GM06990 (cell line): ENCODE results near the gene GRIN3A.

ENCODE experiments used
- DNase-seq: peaks from one replicate; pipeline ENCODE4 v3.0.0-alpha.2; 2011; ENCODE audit not compliant: insufficient read length; ENCODE audit errors: extremely low read depth
- H3K27me3 ChIP-seq: replicated peaks from 2 replicates; pipeline ENCODE4 v1.6.0; 2011; ENCODE audit warnings: low read length; ENCODE audit not compliant: control insufficient read depth, insufficient read depth
- H3K36me3 ChIP-seq: 2 replicates; pipeline ENCODE4 v1.5.1; 2011; ENCODE audit warnings: low read length; ENCODE audit not compliant: control insufficient read depth, insufficient read depth
- H3K4me3 ChIP-seq: replicated peaks from 2 replicates; pipeline ENCODE4 v1.5.1; 2011; ENCODE audit warnings: low read depth, mild to moderate bottlenecking, control low read depth, low read length
- TF ChIP-seq, protein P1 (sequence below): IDR thresholded peaks from 2 replicates; pipeline ENCODE4 v1.5.1; 2011; ENCODE audit warnings: low read length, control low read depth, mild to moderate bottlenecking, inconsistent platforms; ENCODE audit not compliant: insufficient read depth, poor library complexity, severe bottlenecking

GRIN3A gene

GRCh38 chr9:101536351-101536750 is 202.1 kb downstream of the GRIN3A start:
- H3K27me3 ChIP-seq: no peaks in the 10 kb centered on the region
- TF ChIP-seq, protein P1, sequence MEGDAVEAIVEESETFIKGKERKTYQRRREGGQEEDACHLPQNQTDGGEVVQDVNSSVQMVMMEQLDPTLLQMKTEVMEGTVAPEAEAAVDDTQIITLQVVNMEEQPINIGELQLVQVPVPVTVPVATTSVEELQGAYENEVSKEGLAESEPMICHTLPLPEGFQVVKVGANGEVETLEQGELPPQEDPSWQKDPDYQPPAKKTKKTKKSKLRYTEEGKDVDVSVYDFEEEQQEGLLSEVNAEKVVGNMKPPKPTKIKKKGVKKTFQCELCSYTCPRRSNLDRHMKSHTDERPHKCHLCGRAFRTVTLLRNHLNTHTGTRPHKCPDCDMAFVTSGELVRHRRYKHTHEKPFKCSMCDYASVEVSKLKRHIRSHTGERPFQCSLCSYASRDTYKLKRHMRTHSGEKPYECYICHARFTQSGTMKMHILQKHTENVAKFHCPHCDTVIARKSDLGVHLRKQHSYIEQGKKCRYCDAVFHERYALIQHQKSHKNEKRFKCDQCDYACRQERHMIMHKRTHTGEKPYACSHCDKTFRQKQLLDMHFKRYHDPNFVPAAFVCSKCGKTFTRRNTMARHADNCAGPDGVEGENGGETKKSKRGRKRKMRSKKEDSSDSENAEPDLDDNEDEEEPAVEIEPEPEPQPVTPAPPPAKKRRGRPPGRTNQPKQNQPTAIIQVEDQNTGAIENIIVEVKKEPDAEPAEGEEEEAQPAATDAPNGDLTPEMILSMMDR: no peak
- no peaks in the 10 kb centered on the region; the same call in none of the 2 replicates for H3K36me3 ChIP-seq
- DNase-seq: no peak
- no peak overlapping the region for H3K4me3 ChIP-seq

GRCh38 chr9:101533334-101534204 is 204.9 kb downstream of the GRIN3A start, which contains the start of gene RNF20:
Gene RNF20 (plus strand): TSS chr9:101533853. CDS start chr9:101535424, 1,571 bp downstream.
- Histone ChIP-seq H3K36me3 (no peaks in the 10 kb centered on the region; the same call in none of the 2 replicates), H3K4me3 (peak within 1 kb of the TSS; percentile 83), H3K27me3 (no peaks in the 10 kb centered on the region)
- peak; percentile 96 for DNase-seq
- TF ChIP-seq, protein P1: no peak

DNA sequence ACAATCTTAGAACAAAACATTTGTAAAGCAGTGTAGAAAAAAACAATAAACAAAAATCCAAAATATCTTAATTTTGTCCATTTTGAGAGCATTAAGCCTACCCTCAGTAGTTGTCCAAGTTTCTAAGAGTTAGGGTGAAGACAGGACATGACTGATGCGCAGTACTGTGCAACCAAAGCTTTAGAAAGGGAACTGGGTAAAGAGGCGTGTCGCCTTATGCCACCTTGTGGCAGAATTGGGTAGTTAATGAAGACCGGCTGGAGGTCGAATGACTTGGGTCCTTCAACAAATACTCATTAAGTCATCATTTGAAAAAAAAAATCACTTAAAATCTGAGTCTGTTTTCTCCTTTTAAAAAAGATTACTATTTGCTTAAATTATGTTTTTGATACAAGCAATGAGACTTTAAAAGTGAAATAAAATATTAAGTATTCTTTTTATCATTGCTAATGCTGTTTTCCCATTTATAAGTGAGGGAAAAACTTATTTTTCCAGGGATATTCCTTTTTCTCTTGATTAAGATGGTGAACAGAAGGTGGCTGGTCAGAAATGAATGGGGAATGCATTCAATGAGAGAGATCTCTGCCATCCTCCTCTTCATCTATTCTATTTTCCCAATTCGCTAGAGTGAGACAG is 208.3 kb downstream of the GRIN3A start:
- H3K27me3 ChIP-seq: no peaks in the 10 kb centered on the region
- peak; percentile 10 for DNase-seq
- no peaks in the 10 kb centered on the region for H3K36me3 ChIP-seq
- no peak overlapping the region for H3K4me3 ChIP-seq
- TF ChIP-seq, protein P1: peak; percentile 66

DNA sequence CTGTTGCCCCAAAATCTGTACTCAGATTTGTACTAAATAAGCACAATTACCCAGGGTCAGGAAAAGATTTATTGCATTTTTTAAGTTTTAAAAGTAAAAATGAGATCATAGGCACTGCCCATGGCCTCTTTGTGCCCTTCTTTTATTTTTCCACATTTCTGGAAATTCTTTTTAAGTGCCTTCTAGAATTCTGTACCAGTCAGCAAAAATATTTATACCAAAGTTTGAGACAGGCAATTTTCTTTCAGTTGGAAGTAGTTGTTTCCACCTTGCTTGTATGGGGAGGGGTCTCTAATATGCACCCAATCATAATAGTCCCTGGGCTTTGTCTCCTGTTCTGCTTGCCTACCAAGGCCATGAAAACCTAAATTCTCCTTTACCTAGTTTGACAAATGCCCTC is 210.4 kb downstream of the GRIN3A start:
- no peaks in the 10 kb centered on the region for H3K36me3 ChIP-seq
- TF ChIP-seq, protein P1: no peak
- DNase-seq: no peak
- H3K4me3 ChIP-seq: no peak overlapping the region
- H3K27me3 ChIP-seq: no peaks in the 10 kb centered on the region

DNA sequence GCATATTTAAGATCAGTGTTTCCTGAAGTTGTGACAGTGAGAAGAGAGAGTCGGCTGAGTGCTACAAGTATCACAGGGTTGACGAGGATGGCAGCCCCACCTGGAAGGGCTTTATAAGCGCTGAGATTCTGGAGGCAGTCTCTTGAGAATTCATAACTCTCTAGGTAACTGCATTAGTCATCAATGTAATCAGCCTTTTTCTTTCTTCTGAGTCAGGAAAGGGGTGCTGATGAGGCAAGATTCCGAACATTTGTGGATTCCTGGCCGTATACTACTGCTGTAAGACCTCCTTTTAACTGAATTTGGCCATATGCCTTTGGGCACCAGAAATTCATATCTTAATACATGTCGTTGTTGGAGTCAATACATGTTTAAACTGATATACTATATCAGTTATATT is 211.4 kb downstream of the GRIN3A start:
- TF ChIP-seq, protein P1: no peak
- H3K4me3 ChIP-seq: no peak overlapping the region
- no peaks in the 10 kb centered on the region for H3K36me3 ChIP-seq
- H3K27me3 ChIP-seq: no peaks in the 10 kb centered on the region
- no peak for DNase-seq
